HepG2 (cell line): ENCODE data around the gene MCU. TPM values are rescaled to one million over a fixed set of nuclear protein-coding genes. Genes with fewer than 3 reads are reported as not detected.

Experiments used
- ATAC-seq: fragments of 200-7000 bp; cut with Tn5 transposase; 3 replicates; pipeline ENCODE4 v1.9.1; 2020; ENCODE audit warnings: mild to moderate bottlenecking, moderate library complexity
- BruUV-seq: library from RNA; stranded (reverse); fragments of 400-500 nt; replicated peaks from 2 replicates; lab custom pipeline; 2021; lab: Mats Ljungman, UMichigan
- CTCF ChIA-PET: fragments of 300-600 bp; formaldehyde crosslinking; extraction: SDS; loops from one replicate; lab custom pipeline; 2021; ENCODE audit warnings: low total read pairs, inconsistent platforms, low intra/inter-chr PET ratio; lab: Yijun Ruan, JAX
- POLR2A ChIA-PET: fragments of 350-600 bp; sonication (Branson Sonifier 250); formaldehyde crosslinking; loops from one replicate; lab custom pipeline; 2020; ENCODE audit warnings: antibody characterized with exemption, inconsistent platforms; lab: Yijun Ruan, JAX
- DNase-seq: peaks from one replicate; pipeline ENCODE4 v3.0.0-alpha.2; 2015; ENCODE audit warnings: low spot score
- FAIRE-seq: peaks from 3 replicates; lab custom pipeline; 2011; peaks lifted over from hg19 to GRCh38; lab: Jason Lieb, UNC
- H2AFZ ChIP-seq: one replicate; pipeline ENCODE4 v1.6.1; 2011; ENCODE audit warnings: low read length, inconsistent platforms
- H3K27ac ChIP-seq: fragments of 300-600 bp; 3 replicates; pipeline ENCODE4 v1.8.0; 2011; ENCODE audit warnings: mixed run types, mild to moderate bottlenecking, mixed read lengths, low read length, inconsistent platforms; ENCODE audit not compliant: insufficient read depth; ENCODE audit errors: extremely low read length
- H3K27me3 ChIP-seq, 2 experiments: fragments of 200-600 bp in 1 of 2; 2 replicates in 1 of 2; 3 replicates in 1 of 2; pipeline versions ENCODE4 v1.6.0 to v1.8.0; 2011; ENCODE audit warnings: low read length in 2 of 2, mild to moderate bottlenecking in 2 of 2, moderate library complexity in 2 of 2, inconsistent platforms in 1 of 2; ENCODE audit not compliant: insufficient read depth in 2 of 2, control insufficient read depth in 1 of 2
- H3K36me3 ChIP-seq, 2 experiments: fragments of 200-600 bp in 1 of 2; replicated peaks in 1 of 2; 2 replicates in 1 of 2; 3 replicates in 1 of 2; pipeline versions ENCODE4 v1.5.1 to v1.8.0; 2011; ENCODE audit warnings: low read length in 2 of 2, inconsistent platforms in 1 of 2; ENCODE audit not compliant: insufficient read depth in 2 of 2, control insufficient read depth in 1 of 2
- H3K4me1 ChIP-seq: 2 replicates; pipeline ENCODE4 v1.5.1; 2012; ENCODE audit warnings: low read length, inconsistent platforms; ENCODE audit not compliant: insufficient read depth
- H3K4me2 ChIP-seq: 2 replicates; pipeline ENCODE4 v1.6.0; 2011; ENCODE audit warnings: low read depth, low read length, inconsistent platforms
- H3K4me3 ChIP-seq, 3 experiments: fragments of 200-600 bp in 1 of 3; sonication (generic), shearing (Covaris generic) in 1 of 3; replicated peaks in 1 of 3; 2 replicates each; pipeline ENCODE4 v1.5.1; 2011 to 2016; ENCODE audit warnings: low read length in 3 of 3, inconsistent platforms in 2 of 3, low read depth in 2 of 3, mild to moderate bottlenecking in 2 of 3, control low read depth in 1 of 3, mixed read lengths in 1 of 3; ENCODE audit not compliant: insufficient read depth in 1 of 3
- H3K79me2 ChIP-seq: one replicate; pipeline ENCODE4 v1.6.1; 2011; ENCODE audit warnings: low read length, inconsistent platforms; ENCODE audit not compliant: insufficient read depth
- H3K9ac ChIP-seq: 2 replicates; pipeline ENCODE4 v1.6.0; 2011; ENCODE audit warnings: mild to moderate bottlenecking, low read depth, low read length, inconsistent platforms; ENCODE audit not compliant: insufficient read depth
- H3K9me3 ChIP-seq: 2 replicates; pipeline ENCODE4 v1.5.1; 2012; ENCODE audit warnings: mild to moderate bottlenecking, low read length
- H4K20me1 ChIP-seq: 2 replicates; pipeline ENCODE4 v1.6.0; 2011; ENCODE audit warnings: inconsistent platforms, mild to moderate bottlenecking, low read length, moderate library complexity; ENCODE audit not compliant: insufficient read depth
- HOXA7 ChIP-seq: sonication (generic); formaldehyde crosslinking; IDR thresholded peaks from 2 replicates; pipeline ENCODE4 v1.8.1; 2022; ENCODE audit warnings: mild to moderate bottlenecking, missing genetic modification reagents, moderate library complexity
- KAT8 ChIP-seq: IDR thresholded peaks from 2 replicates; pipeline ENCODE4 v1.6.1; 2016; ENCODE audit warnings: missing genetic modification reagents, missing compliant biosample characterization
- NFYB ChIP-seq: sonication (generic); formaldehyde crosslinking; IDR thresholded peaks from 2 replicates; pipeline ENCODE4 v1.4.0; 2020; ENCODE audit warnings: missing genetic modification reagents
- NFYC ChIP-seq: IDR thresholded peaks from 2 replicates; pipeline ENCODE4 v1.6.1; 2016; ENCODE audit warnings: missing genetic modification reagents, missing compliant biosample characterization
- ZNF143 ChIP-seq: sonication (generic); formaldehyde crosslinking; IDR thresholded peaks from 2 replicates; pipeline ENCODE4 v1.4.0; 2020; ENCODE audit warnings: missing genetic modification reagents
- ZNF646 ChIP-seq: sonication (generic); formaldehyde crosslinking; IDR thresholded peaks from 2 replicates; pipeline ENCODE4 v1.9.0; 2021; ENCODE audit warnings: mild to moderate bottlenecking, missing genetic modification reagents
- ZNF674 ChIP-seq: sonication (generic); formaldehyde crosslinking; IDR thresholded peaks from 2 replicates; pipeline ENCODE4 v1.5.0; 2020; ENCODE audit warnings: low read depth, mild to moderate bottlenecking, missing genetic modification reagents
- ZSCAN12 ChIP-seq: sonication (generic); formaldehyde crosslinking; IDR thresholded peaks from 2 replicates; pipeline ENCODE4 v1.9.0; 2021; ENCODE audit warnings: mild to moderate bottlenecking, missing genetic modification reagents
- in situ Hi-C: cut with HindIII; loops from 2 replicates; pipeline ENCODE4 v1.10.0; 2017; ENCODE audit warnings: low pct_unique_long_range_greater_than_20kb; ENCODE audit not compliant: extremely low pct_ligation_motif_present
- intact Hi-C: fragments of 100-400 bp; cut with micrococcal nuclease; formaldehyde crosslinking; loops from one replicate; pipeline ENCODE4 v1.10.0; 2022; ENCODE audit not compliant: unreplicated experiment
- polyA plus RNA-seq, 8 experiments: library from polyadenylated mRNA; depleted of rRNA in 3 of 8; stranded (reverse) in 7 of 8; unstranded in 1 of 8; fragments of >200 nt; fragmentation: Illumina TruSeq in 4 of 8; extraction: Trizol in 4 of 8; gene quantifications; 2 replicates each; pipeline versions ENCODE4 v1.2.1 to v1.2.3, GENCODE V29; 2011 to 2016; ENCODE audit warnings: low read depth in 4 of 8, missing spikeins in 1 of 8, mixed read lengths in 1 of 8; ENCODE audit not compliant: insufficient read depth in 1 of 8
- total RNA-seq, 5 experiments: library from RNA; depleted of rRNA; stranded (reverse); fragments of >200 nt; fragmentation: Illumina TruSeq; extraction: Trizol; gene quantifications; 2 replicates each; pipeline ENCODE4 v1.2.3, GENCODE V29; 2016; ENCODE audit warnings: low read depth in 1 of 5

The MCU gene
- total and polyA plus RNA-seq, 2 of the 13 experiments (the other 11 are each of a cell fraction or from before 2014, with no cell fraction given), result 25.9 to 64.5 TPM

GRCh38 chr10:72660220-72660619, 31.7 kb upstream of the MCU start:
- ATAC-seq, result no peak
- H3K27ac ChIP-seq, result no peak overlapping the region
- no peak overlapping the region for H3K9ac ChIP-seq
- POLR2A ChIA-PET, result interaction anchor here (2.2 kb wide), 2 partner anchors 19 to 31 kb away, joined by 7 to 8 read pairs; partner anchors contain the start of gene MCU
- TF ChIP-seq ZSCAN12 (no peak), ZNF646 (CRISPR knock-in tag) (no peak), NFYB (CRISPR knock-in tag) (no peak), NFYC (CRISPR knock-in tag) (no peak), ZNF674 (CRISPR knock-in tag) (no peak), HOXA7 (CRISPR knock-in tag) (no peak), KAT8 (no peak), ZNF143 (CRISPR knock-in tag) (no peak)
- TF ChIP-seq, all 625 proteins: peak for 0
- Histone ChIP-seq H3K4me2 (no peak overlapping the region), H3K4me3 (no peak overlapping the region), H3K79me2 (no peaks in the 10 kb centered on the region), H4K20me1 (no peaks in the 10 kb centered on the region), H2AFZ (no peak overlapping the region), H3K36me3 (no peaks in the 10 kb centered on the region), H3K4me1 (peaks cover 27% of the 10 kb centered on the region), H3K27me3 (no peaks in the 10 kb centered on the region), H3K9me3 (no peaks in the 10 kb centered on the region)
- no TSS peak for BruUV-seq
- no peak for FAIRE-seq
- CTCF ChIA-PET, result no interaction called here
- intact Hi-C loops, result no loop called here
- DNase-seq, result no peak
- in situ Hi-C loops, result no loop called here
